ENCODE measurements around the gene NDN. TPM values are rescaled to one million over a fixed set of nuclear protein-coding genes. Genes with fewer than 3 reads are reported as not detected.
A peak's percentile ranks its signal among the peaks of the same experiment; 100 is the strongest.

Gene NDN
- polyA plus RNA-seq, 1 donor = 67.1 TPM

DNA sequence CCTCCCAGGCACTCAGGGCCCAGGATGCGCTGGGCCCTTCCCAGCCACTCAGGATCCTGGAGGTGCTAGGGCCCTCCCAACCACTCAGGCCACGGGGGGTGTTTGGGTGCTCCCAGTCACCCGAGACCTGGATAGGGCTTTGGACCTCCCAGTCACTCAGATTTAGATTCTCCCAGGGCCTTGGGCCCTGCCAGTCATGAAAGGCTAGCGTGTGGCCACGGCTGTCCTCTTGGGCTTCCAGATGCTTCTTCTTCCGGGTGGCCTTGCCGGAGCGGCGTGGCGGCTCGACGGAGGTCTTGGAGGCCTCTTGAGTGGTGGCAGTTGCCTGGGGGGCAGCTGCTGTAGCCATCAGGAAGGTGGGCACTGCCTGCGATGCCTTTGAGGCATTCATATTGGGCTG lies 42.3 kb downstream of the NDN start:
- Histone ChIP-seq H3K4me1 (ENCODE audit: control insufficient read depth, insufficient read depth, low read length) (peaks cover 8% of the 10 kb centered on the region), H3K27me3 (ENCODE audit: control insufficient read depth, insufficient read depth, low read length) (no peaks in the 10 kb centered on the region), H3K27ac (ENCODE audit: low read length) (peak overlapping the region; percentile 40), H3K9me3 (ENCODE audit: control insufficient read depth, low read depth, low read length) (peaks cover 30% of the 10 kb centered on the region), H3K36me3 (ENCODE audit: control insufficient read depth, insufficient read depth, low read length) (no peaks in the 10 kb centered on the region), H3K4me3 (ENCODE audit: low read length) (no peak overlapping the region)
- WGBS (ENCODE audit: insufficient coverage, low lambda C conversion rate) = no CpG with 5 or more reads among the region's 13 CpGs
- peak in 1 of 2 donors; percentile 14 for DNase-seq

DNA sequence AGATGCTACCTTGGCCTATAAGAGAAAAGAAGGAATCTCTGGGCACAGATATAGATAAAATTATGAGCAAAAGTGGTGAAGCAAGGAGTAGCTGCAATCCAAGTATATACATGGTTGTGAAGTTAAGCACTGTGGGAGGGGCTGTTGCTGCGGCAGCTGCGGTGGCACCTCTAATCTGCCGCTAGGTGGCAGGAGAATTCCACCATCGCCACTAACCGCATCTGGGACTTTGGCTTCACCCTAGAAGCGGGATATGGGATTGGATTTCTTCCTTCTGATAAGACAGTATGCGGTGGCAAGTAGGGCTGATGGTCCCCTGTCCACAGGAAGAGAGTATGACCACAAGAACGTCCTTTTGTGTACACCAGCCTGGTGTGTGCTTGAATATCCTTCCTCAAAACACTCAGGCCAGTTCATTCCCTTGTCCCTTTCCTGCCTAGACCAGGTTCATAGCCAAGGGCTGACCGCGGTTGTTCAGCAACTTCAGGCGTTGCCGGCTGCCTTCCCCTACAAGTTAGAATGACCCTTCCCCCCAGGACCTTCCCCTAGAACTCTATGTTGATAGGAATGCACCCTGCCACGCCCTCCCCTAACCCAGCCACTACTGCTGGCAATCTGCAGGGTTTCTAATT lies 44.6 kb downstream of the NDN start:
- H3K4me3 ChIP-seq (ENCODE audit: low read length) = no peak overlapping the region
- H3K4me1 ChIP-seq (ENCODE audit: control insufficient read depth, insufficient read depth, low read length) = peaks cover 4% of the 10 kb centered on the region
- H3K9me3 ChIP-seq (ENCODE audit: control insufficient read depth, low read depth, low read length) = peaks cover 28% of the 10 kb centered on the region
- no peaks in the 10 kb centered on the region for H3K27me3 ChIP-seq (ENCODE audit: control insufficient read depth, insufficient read depth, low read length)
- no peak overlapping the region for H3K27ac ChIP-seq (ENCODE audit: low read length)
- H3K36me3 ChIP-seq (ENCODE audit: control insufficient read depth, insufficient read depth, low read length) = no peaks in the 10 kb centered on the region
- no CpG with 5 or more reads among the region's 13 CpGs for WGBS (ENCODE audit: insufficient coverage, low lambda C conversion rate)
- peak; percentile 57 to 75 for DNase-seq

Other genes with a start within 250 kb of the NDN start
- gene GOLGA6L2, start 240.1 kb downstream of the NDN start, polyA plus RNA-seq = not detected
- gene MKRN3, start 121.6 kb downstream of the NDN start, polyA plus RNA-seq = 0.91 TPM
- gene MAGEL2, start 39.4 kb downstream of the NDN start, polyA plus RNA-seq = 2.0 TPM

Data from large intestine (tissue), 3 donors.